Keratinocyte (primary cell): ENCODE data around the gene MYDGF. TPM values are rescaled to one million over a fixed set of nuclear protein-coding genes. Genes with fewer than 3 reads are reported as not detected.
A peak's percentile ranks its signal among the peaks of the same experiment; 100 is the strongest.

Source experiments
- DNase-seq: peaks from one replicate; pipeline ENCODE4 v3.0.0-alpha.2; 2011; ENCODE audit warnings: low read depth, missing footprints, low spot score
- FAIRE-seq: peaks from 2 replicates; lab custom pipeline; 2011; peaks lifted over from hg19 to GRCh38; lab: Jason Lieb, UNC
- H2AFZ ChIP-seq: 2 replicates; pipeline ENCODE4 v1.6.0; 2012; ENCODE audit warnings: low read length, control low read depth, inconsistent platforms; ENCODE audit not compliant: control insufficient read depth
- H3K27ac ChIP-seq: 2 replicates; pipeline ENCODE4 v1.5.1; 2011; ENCODE audit warnings: low read length; ENCODE audit not compliant: control insufficient read depth, insufficient read depth
- H3K27me3 ChIP-seq: 3 replicates; pipeline ENCODE4 v1.6.0; 2011; ENCODE audit warnings: low read length; ENCODE audit not compliant: control insufficient read depth, insufficient read depth; ENCODE audit errors: extremely low read depth
- H3K36me3 ChIP-seq, 2 experiments: 2 replicates in 1 of 2; 3 replicates in 1 of 2; pipeline ENCODE4 v1.5.1; 2011; ENCODE audit warnings: low read length in 2 of 2, mild to moderate bottlenecking in 1 of 2; ENCODE audit not compliant: control insufficient read depth in 2 of 2, insufficient read depth in 2 of 2; ENCODE audit errors: extremely low read depth in 1 of 2
- H3K4me1 ChIP-seq: 3 replicates; pipeline ENCODE4 v1.5.1; 2011; ENCODE audit warnings: low read length; ENCODE audit not compliant: control insufficient read depth, insufficient read depth; ENCODE audit errors: extremely low read depth
- H3K4me2 ChIP-seq: 3 replicates; pipeline ENCODE4 v1.6.0; 2011; ENCODE audit warnings: low read depth, low read length; ENCODE audit not compliant: control insufficient read depth, insufficient read depth; ENCODE audit errors: extremely low read depth
- H3K4me3 ChIP-seq, 3 experiments: fragments of 200-600 bp in 1 of 3; sonication (generic) in 1 of 3; 2 replicates in 2 of 3; 3 replicates in 1 of 3; pipeline ENCODE4 v1.5.1; 2011 to 2016; ENCODE audit warnings: low read length in 3 of 3, mild to moderate bottlenecking in 3 of 3, control low read depth in 2 of 3, inconsistent platforms in 1 of 3, low read depth in 1 of 3, mixed read lengths in 1 of 3, mixed run types in 1 of 3, moderate library complexity in 1 of 3; ENCODE audit not compliant: control insufficient read depth in 2 of 3, insufficient read depth in 2 of 3; ENCODE audit errors: extremely low read depth in 1 of 3
- H3K79me2 ChIP-seq: 2 replicates; pipeline ENCODE4 v1.6.0; 2012; ENCODE audit warnings: low read length; ENCODE audit not compliant: control insufficient read depth, insufficient read depth
- H3K9ac ChIP-seq: 3 replicates; pipeline ENCODE4 v1.6.0; 2011; ENCODE audit warnings: low read length; ENCODE audit not compliant: control insufficient read depth, insufficient read depth; ENCODE audit errors: extremely low read depth
- H3K9me1 ChIP-seq: 3 replicates; pipeline ENCODE4 v1.6.0; 2011; ENCODE audit warnings: low read length; ENCODE audit not compliant: control insufficient read depth, insufficient read depth; ENCODE audit errors: extremely low read depth
- H3K9me3 ChIP-seq: 2 replicates; pipeline ENCODE4 v1.5.1; 2012; ENCODE audit warnings: low read depth, low read length; ENCODE audit not compliant: control insufficient read depth
- H4K20me1 ChIP-seq: 3 replicates; pipeline ENCODE4 v1.6.0; 2011; ENCODE audit warnings: low read length; ENCODE audit not compliant: control insufficient read depth, insufficient read depth; ENCODE audit errors: extremely low read depth
- EZH2 ChIP-seq: IDR thresholded peaks from one replicate; pipeline ENCODE4 v1.6.1; 2012; ENCODE audit warnings: inconsistent platforms, mild to moderate bottlenecking, low read length, moderate library complexity
- dilution Hi-C: fragments of 300-500 bp; cut with MboI; formaldehyde crosslinking; loops from one replicate; pipeline ENCODE4 v1.7.0; 2020; ENCODE audit warnings: low sequenced_read_pairs; ENCODE audit not compliant: extremely low pct_ligation_motif_present
- polyA plus RNA-seq, 5 experiments: library from polyadenylated mRNA; depleted of rRNA in 3 of 5; stranded (reverse) in 3 of 5; stranded (forward) in 1 of 5; unstranded in 1 of 5; fragments of >200 nt; gene quantifications; 1 replicate in 1 of 5; 2 replicates in 3 of 5; 3 replicates in 1 of 5; pipeline versions ENCODE4 v1.2.1 to v1.2.3, GENCODE V29; 2011 to 2012; ENCODE audit warnings: missing spikeins in 2 of 5, low read depth in 1 of 5, low replicate concordance in 1 of 5
- TF ChIP-seq, protein P1 (sequence below), 3 experiments: IDR thresholded peaks in 1 of 3; conservative IDR thresholded peaks in 1 of 3; optimal IDR thresholded peaks in 1 of 3; 2 replicates in 2 of 3; 3 replicates in 1 of 3; pipeline versions ENCODE3 to v1.5.1; 2011; ENCODE audit warnings: low read length in 3 of 3, mild to moderate bottlenecking in 3 of 3, moderate library complexity in 2 of 3, control low read depth in 1 of 3, inconsistent platforms in 1 of 3; ENCODE audit not compliant: insufficient read depth in 2 of 3; ENCODE audit errors: extremely low read depth in 1 of 3

The MYDGF gene
- polyA plus RNA-seq, 1 donor (not counting 4 experiments of a cell fraction or from before 2014, with no cell fraction given): 85.9 TPM

DNA sequence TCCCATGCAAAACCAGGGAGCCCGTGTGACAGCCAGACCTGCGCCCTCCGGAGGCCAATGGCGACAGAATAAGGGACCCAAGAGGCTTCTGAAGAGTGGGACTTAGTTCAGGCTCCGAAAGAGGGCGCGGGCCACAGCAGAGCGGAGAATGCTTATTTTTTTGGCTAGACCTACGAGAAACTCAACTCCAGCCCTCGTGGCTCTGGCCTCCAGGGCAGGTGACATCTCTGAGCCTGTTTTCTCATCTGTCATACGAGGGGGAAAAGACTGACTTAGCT is 30.5 kb upstream of the MYDGF start:
- Histone ChIP-seq H3K9me1 (no peaks in the 10 kb centered on the region), H3K4me1 (peaks cover 52% of the 10 kb centered on the region), H3K36me3 (peaks cover 43 to 59% of the 10 kb centered on the region in 2 experiments), H3K27me3 (no peaks in the 10 kb centered on the region), H2AFZ (no peak overlapping the region), H3K9ac (peak overlapping the region; percentile 50), H3K79me2 (no peaks in the 10 kb centered on the region), H3K9me3 (no peaks in the 10 kb centered on the region), H4K20me1 (no peaks in the 10 kb centered on the region), H3K4me3 (no peak overlapping the region), H3K4me2 (peak overlapping the region; percentile 32), H3K27ac (peak overlapping the region; percentile 64)
- TF ChIP-seq, protein P1, sequence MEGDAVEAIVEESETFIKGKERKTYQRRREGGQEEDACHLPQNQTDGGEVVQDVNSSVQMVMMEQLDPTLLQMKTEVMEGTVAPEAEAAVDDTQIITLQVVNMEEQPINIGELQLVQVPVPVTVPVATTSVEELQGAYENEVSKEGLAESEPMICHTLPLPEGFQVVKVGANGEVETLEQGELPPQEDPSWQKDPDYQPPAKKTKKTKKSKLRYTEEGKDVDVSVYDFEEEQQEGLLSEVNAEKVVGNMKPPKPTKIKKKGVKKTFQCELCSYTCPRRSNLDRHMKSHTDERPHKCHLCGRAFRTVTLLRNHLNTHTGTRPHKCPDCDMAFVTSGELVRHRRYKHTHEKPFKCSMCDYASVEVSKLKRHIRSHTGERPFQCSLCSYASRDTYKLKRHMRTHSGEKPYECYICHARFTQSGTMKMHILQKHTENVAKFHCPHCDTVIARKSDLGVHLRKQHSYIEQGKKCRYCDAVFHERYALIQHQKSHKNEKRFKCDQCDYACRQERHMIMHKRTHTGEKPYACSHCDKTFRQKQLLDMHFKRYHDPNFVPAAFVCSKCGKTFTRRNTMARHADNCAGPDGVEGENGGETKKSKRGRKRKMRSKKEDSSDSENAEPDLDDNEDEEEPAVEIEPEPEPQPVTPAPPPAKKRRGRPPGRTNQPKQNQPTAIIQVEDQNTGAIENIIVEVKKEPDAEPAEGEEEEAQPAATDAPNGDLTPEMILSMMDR (optimal IDR thresholded peaks at IDR 0.05 in 1 of 3, IDR thresholded peaks at IDR 0.05 in 1 of 3, conservative IDR thresholded peaks at IDR 0.05 in 1 of 3; ENCODE audit: extremely low read depth in 1 of 3, insufficient read depth in 2 of 3, low read length in 3 of 3): peak in 1 of 3 experiments; percentile 19
- TF ChIP-seq EZH2: no peak
- dilution Hi-C loops: no loop called here
- DNase-seq (no peak), FAIRE-seq (no peak)

DNA sequence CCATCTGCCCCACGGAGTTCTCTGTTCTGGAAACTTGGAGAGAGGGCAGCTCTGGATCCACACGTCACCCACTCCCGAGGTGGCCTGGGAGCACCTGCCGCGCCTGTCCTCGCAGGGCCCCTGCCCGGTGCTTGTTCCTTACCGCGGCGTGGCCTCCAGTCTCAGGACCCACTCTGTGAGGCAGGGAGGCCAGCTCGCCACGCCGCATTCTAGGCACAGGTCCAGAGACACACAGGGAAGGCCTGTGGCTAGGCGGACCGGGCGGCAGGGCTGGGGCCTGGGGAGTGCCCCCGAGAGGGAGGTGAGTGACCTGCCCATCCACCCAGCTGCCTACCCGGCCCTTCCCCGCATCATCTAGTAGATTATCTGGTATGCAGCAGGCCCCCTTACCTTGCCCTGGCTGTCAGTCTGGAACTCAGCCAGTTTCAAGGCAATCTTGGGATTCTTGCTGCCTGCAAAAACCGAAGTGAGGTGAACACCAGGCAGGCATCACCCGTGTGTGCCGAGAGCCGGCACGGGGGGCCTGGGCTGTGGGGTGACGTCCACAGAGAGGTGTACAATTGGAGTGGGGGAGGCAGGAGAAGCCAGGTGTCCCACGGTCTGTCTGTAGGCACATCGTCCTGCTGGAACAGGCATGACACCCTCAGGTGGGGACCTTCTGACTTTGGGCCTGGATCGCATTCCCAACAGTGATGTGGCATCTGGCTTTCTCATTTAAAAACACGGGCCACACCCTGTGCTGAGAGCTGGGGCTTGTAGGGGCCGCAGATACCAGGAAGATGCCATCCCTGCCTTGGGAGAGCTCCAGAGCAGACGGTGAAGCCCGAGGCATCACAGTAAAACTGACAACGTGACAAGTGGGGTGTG is 29.9 kb upstream of the MYDGF start:
- dilution Hi-C loops: no loop called here
- H3K9me1 ChIP-seq: no peaks in the 10 kb centered on the region
- no peak for DNase-seq
- H3K9me3 ChIP-seq: no peaks in the 10 kb centered on the region
- no peaks in the 10 kb centered on the region for H4K20me1 ChIP-seq
- peak overlapping the region; percentile 64 for H3K27ac ChIP-seq
- H3K9ac ChIP-seq: peak overlapping the region; percentile 50
- H3K36me3 ChIP-seq: peaks cover 43 to 59% of the 10 kb centered on the region in 2 experiments
- no peak overlapping the region for H3K4me3 ChIP-seq
- peak overlapping the region; percentile 32 for H3K4me2 ChIP-seq
- peaks cover 57% of the 10 kb centered on the region for H3K4me1 ChIP-seq
- FAIRE-seq: peak; percentile 73
- no peak overlapping the region for H2AFZ ChIP-seq
- TF ChIP-seq, protein P1 (optimal IDR thresholded peaks at IDR 0.05 in 1 of 3, IDR thresholded peaks at IDR 0.05 in 1 of 3, conservative IDR thresholded peaks at IDR 0.05 in 1 of 3; ENCODE audit: extremely low read depth in 1 of 3, insufficient read depth in 2 of 3, low read length in 3 of 3): no peak
- TF ChIP-seq EZH2: no peak
- H3K79me2 ChIP-seq: no peaks in the 10 kb centered on the region
- no peaks in the 10 kb centered on the region for H3K27me3 ChIP-seq
